Right atrium auricular region (tissue), 2 donors: ENCODE measurements around the gene LTBP2. TPM values are rescaled to one million over a fixed set of nuclear protein-coding genes. Genes with fewer than 3 reads are reported as not detected.

Experiments used
- DNase-seq: peaks from one replicate; pipeline ENCODE4 v3.0.0-alpha.2; 2019; ENCODE audit warnings: low spot score
- H3K27ac ChIP-seq, 2 donors: fragments of 200-600 bp; sonication (generic); 1 replicate in 1 of 2; 2 replicates in 1 of 2; pipeline ENCODE4 v1.5.1; 2016 to 2019
- H3K27me3 ChIP-seq, 2 donors: fragments of 200-600 bp; sonication (generic); one replicate each; pipeline versions ENCODE4 v1.5.1 to v1.6.0; 2017 to 2019
- H3K36me3 ChIP-seq: fragments of 200-600 bp; sonication (generic); one replicate; pipeline ENCODE4 v1.5.1; 2016
- H3K4me1 ChIP-seq, 2 donors: fragments of 200-600 bp; sonication (generic); one replicate each; pipeline versions ENCODE4 v1.5.1 to v1.6.0; 2017 to 2019
- H3K4me3 ChIP-seq, 2 donors: fragments of 200-600 bp; sonication (generic); 1 replicate in 1 of 2; 2 replicates in 1 of 2; pipeline ENCODE4 v1.5.1; 2017 to 2019; ENCODE audit warnings: mild to moderate bottlenecking in 1 of 2, moderate library complexity in 1 of 2
- H3K9me3 ChIP-seq, 2 donors: fragments of 200-600 bp; sonication (generic); one replicate each; pipeline ENCODE4 v1.5.1; 2019
- CTCF ChIP-seq, 2 donors: fragments of 200-600 bp; sonication (generic); IDR thresholded peaks; one replicate each; pipeline ENCODE4 v1.5.1; 2019; ENCODE audit warnings: antibody characterized with exemption in 2 of 2
- total RNA-seq, 2 donors: library from RNA; depleted of rRNA; stranded (reverse); fragments of >200 nt; gene quantifications; one replicate each; pipeline ENCODE4 v1.1.0, GENCODE V29; 2016

The LTBP2 gene
- total RNA-seq, 2 donors from 2014 or later = 32.1 to 102 TPM

- H3K4me3 ChIP-seq = no peak overlapping the region
- H3K27ac ChIP-seq = no peak overlapping the region
- no peak for TF ChIP-seq CTCF (IDR thresholded peaks at IDR 0.05)
- H3K9me3 ChIP-seq = no peaks in the 10 kb centered on the region
- H3K4me1 ChIP-seq = peaks cover 0 to 8% of the 10 kb centered on the region in 2 donors
- no peak for DNase-seq
- H3K36me3 ChIP-seq = peaks cover 36% of the 10 kb centered on the region
- H3K27me3 ChIP-seq = no peaks in the 10 kb centered on the region
Observed at GRCh38 chr14:74475678-74476077, 136.4 kb downstream of the LTBP2 start.

GRCh38 chr14:74474376-74474775 lies 137.7 kb downstream of the LTBP2 start:
- TF ChIP-seq CTCF (IDR thresholded peaks at IDR 0.05) = no peak
- H3K9me3 ChIP-seq = no peaks in the 10 kb centered on the region
- DNase-seq = no peak
- H3K27ac ChIP-seq = no peak overlapping the region
- H3K27me3 ChIP-seq = no peaks in the 10 kb centered on the region
- H3K36me3 ChIP-seq = peaks cover 23% of the 10 kb centered on the region
- H3K4me3 ChIP-seq = no peak overlapping the region
- H3K4me1 ChIP-seq = peaks cover 0 to 20% of the 10 kb centered on the region in 2 donors

GRCh38 chr14:74472601-74473000 lies 139.4 kb downstream of the LTBP2 start:
- no peak for TF ChIP-seq CTCF (IDR thresholded peaks at IDR 0.05)
- no peak overlapping the region for H3K27ac ChIP-seq
- peaks cover 0 to 30% of the 10 kb centered on the region in 2 donors for H3K4me1 ChIP-seq
- no peaks in the 10 kb centered on the region for H3K9me3 ChIP-seq
- no peak for DNase-seq
- no peaks in the 10 kb centered on the region for H3K27me3 ChIP-seq
- H3K36me3 ChIP-seq = peaks cover 20% of the 10 kb centered on the region
- H3K4me3 ChIP-seq = no peak overlapping the region

- H3K9me3 ChIP-seq = no peaks in the 10 kb centered on the region
- H3K4me1 ChIP-seq = peaks cover 0 to 22% of the 10 kb centered on the region in 2 donors
- peaks cover 20% of the 10 kb centered on the region for H3K36me3 ChIP-seq
- no peaks in the 10 kb centered on the region for H3K27me3 ChIP-seq
- no peak for DNase-seq
- no peak overlapping the region for H3K27ac ChIP-seq
- H3K4me3 ChIP-seq = no peak overlapping the region
- TF ChIP-seq CTCF (IDR thresholded peaks at IDR 0.05) = no peak
Observed at GRCh38 chr14:74469548-74470518, 142.2 kb downstream of the LTBP2 start.

GRCh38 chr14:74468513-74468912 lies 143.5 kb downstream of the LTBP2 start:
- H3K4me1 ChIP-seq = peaks cover 0 to 22% of the 10 kb centered on the region in 2 donors
- no peak overlapping the region for H3K27ac ChIP-seq
- peaks cover 11% of the 10 kb centered on the region for H3K36me3 ChIP-seq
- no peak for TF ChIP-seq CTCF (IDR thresholded peaks at IDR 0.05)
- H3K4me3 ChIP-seq = no peak overlapping the region
- H3K27me3 ChIP-seq = no peaks in the 10 kb centered on the region
- H3K9me3 ChIP-seq = no peaks in the 10 kb centered on the region
- DNase-seq = no peak
